AG04449 (cell line): ENCODE data around the gene DMXL1.

ENCODE experiments used
- CTCF ChIA-PET: fragments of 350-600 bp; formaldehyde crosslinking; extraction: SDS; loops from one replicate; lab custom pipeline; 2021; ENCODE audit warnings: antibody characterized with exemption; lab: Yijun Ruan, JAX
- POLR2A ChIA-PET: fragments of 400-600, 350-600 bp; formaldehyde crosslinking; extraction: SDS; loops from one replicate; lab custom pipeline; 2020; ENCODE audit warnings: antibody characterized with exemption, inconsistent platforms; lab: Yijun Ruan, JAX
- DNase-seq: peaks from one replicate; pipeline ENCODE4 v3.0.0-alpha.2; 2010; ENCODE audit warnings: low read depth, low spot score
- H3K4me3 ChIP-seq: 2 replicates; pipeline ENCODE4 v1.5.1; 2011; ENCODE audit warnings: low read depth, mild to moderate bottlenecking, control low read depth, low read length
- CTCF ChIP-seq: IDR thresholded peaks from one replicate; pipeline ENCODE4 v1.5.1; 2011; ENCODE audit warnings: mild to moderate bottlenecking, moderate library complexity, low read length, control low read depth, inconsistent platforms; ENCODE audit not compliant: insufficient read depth; ENCODE audit errors: missing control alignments

The DMXL1 gene

GRCh38 chr5:119217183-119217582, 146.3 kb downstream of the DMXL1 start:
- H3K4me3 ChIP-seq: no peak overlapping the region
- ChIA-PET POLR2A (no interaction called here), CTCF (no interaction called here)
- no peak for DNase-seq
- TF ChIP-seq CTCF: no peak

- no peak for DNase-seq
- no peak overlapping the region for H3K4me3 ChIP-seq
- ChIA-PET CTCF (no interaction called here), POLR2A (no interaction called here)
- no peak for TF ChIP-seq CTCF
Measured at GRCh38 chr5:119218830-119219782, 148.2 kb downstream of the DMXL1 start.

GRCh38 chr5:119220576-119221197, 149.8 kb downstream of the DMXL1 start:
- no peak overlapping the region for H3K4me3 ChIP-seq
- ChIA-PET POLR2A (no interaction called here), CTCF (interaction anchor here (1.5 to 1.8 kb wide), 2 partner anchors 191 to 233 kb away, joined by 4 to 6 read pairs; no protein-coding TSS in a partner anchor)
- TF ChIP-seq CTCF: no peak
- DNase-seq: no peak

GRCh38 chr5:119221330-119221729, 150.4 kb downstream of the DMXL1 start:
- no peak for TF ChIP-seq CTCF
- CTCF ChIA-PET: interaction anchor here (1.5 to 1.8 kb wide), 2 partner anchors 190 to 234 kb away, joined by 4 to 6 read pairs; no protein-coding TSS in a partner anchor
- POLR2A ChIA-PET: no interaction called here
- no peak overlapping the region for H3K4me3 ChIP-seq
- no peak for DNase-seq

GRCh38 chr5:119229950-119230349, 159.1 kb downstream of the DMXL1 start:
- ChIA-PET POLR2A (no interaction called here), CTCF (no interaction called here)
- DNase-seq: no peak
- H3K4me3 ChIP-seq: no peak overlapping the region
- no peak for TF ChIP-seq CTCF
